HepG2 (cell line): Measurements from ENCODE around the gene SKI.

ENCODE experiments used
- AHDC1 ChIP-seq: sonication (generic); formaldehyde crosslinking; IDR thresholded peaks from 2 replicates; pipeline ENCODE4 v1.5.1; 2020; ENCODE audit warnings: mild to moderate bottlenecking, missing genetic modification reagents, borderline replicate concordance
- CCAR2 ChIP-seq: fragments of 200-400 bp; formaldehyde crosslinking; optimal IDR thresholded peaks from 2 replicates; pipeline ENCODE3; 2018; ENCODE audit warnings: low read depth, mild to moderate bottlenecking, low read length, moderate library complexity
- DMAP1 ChIP-seq: IDR thresholded peaks from 2 replicates; pipeline ENCODE4 v1.6.1; 2016
- EP300 ChIP-seq, 3 experiments: sonication (generic) in 1 of 3; formaldehyde crosslinking in 1 of 3; IDR thresholded peaks; 2 replicates each; pipeline versions ENCODE4 v1.5.1 to v1.6.1; 2011 to 2020; ENCODE audit warnings: low read depth in 2 of 3, low read length in 2 of 3, borderline replicate concordance in 1 of 3, improper control_type of control experiment in 1 of 3, mild to moderate bottlenecking in 1 of 3, missing genetic modification reagents in 1 of 3, moderate library complexity in 1 of 3
- KLF16 ChIP-seq, 2 experiments: sonication (generic) in 1 of 2; formaldehyde crosslinking in 1 of 2; IDR thresholded peaks; 2 replicates each; pipeline versions ENCODE4 v1.6.1 to v1.8.0; 2016 to 2023; ENCODE audit warnings: missing genetic modification reagents in 2 of 2, missing compliant biosample characterization in 1 of 2
- MAX ChIP-seq: IDR thresholded peaks from 2 replicates; pipeline ENCODE4 v1.6.1; 2012; ENCODE audit warnings: inconsistent platforms
- NFE2L1 ChIP-seq: sonication (generic); formaldehyde crosslinking; IDR thresholded peaks from 2 replicates; pipeline ENCODE4 v1.4.0; 2020; ENCODE audit warnings: missing genetic modification reagents, mild to moderate bottlenecking, borderline replicate concordance
- POLR2AphosphoS2 ChIP-seq: IDR thresholded peaks from 2 replicates; pipeline ENCODE4 v1.6.1; 2011; ENCODE audit warnings: low read depth, low read length, improper control_type of control experiment
- RAD21 ChIP-seq: fragments of 450-650 bp; formaldehyde crosslinking; IDR thresholded peaks from 2 replicates; pipeline ENCODE4 v1.5.0; 2020; ENCODE audit warnings: mild to moderate bottlenecking
- ZNF564 ChIP-seq: sonication (generic); formaldehyde crosslinking; IDR thresholded peaks from 2 replicates; pipeline ENCODE4 v1.8.1; 2023; ENCODE audit warnings: mild to moderate bottlenecking, missing genetic modification reagents
- ZNF704 ChIP-seq: sonication (generic); formaldehyde crosslinking; IDR thresholded peaks from 2 replicates; pipeline ENCODE4 v1.8.1; 2023; ENCODE audit warnings: mild to moderate bottlenecking, inconsistent platforms, moderate library complexity, missing genetic modification reagents, borderline replicate concordance
- ZNF737 ChIP-seq: sonication (generic); formaldehyde crosslinking; IDR thresholded peaks from 2 replicates; pipeline ENCODE4 v1.5.0; 2020; ENCODE audit warnings: missing genetic modification reagents, mild to moderate bottlenecking, borderline replicate concordance

GRCh38 chr1:2195785-2196184, 32.3 kb upstream of the SKI start:
- TF ChIP-seq EP300 (IDR thresholded peaks at IDR 0.05; ENCODE audit: low read depth in 2 of 2, low read length in 2 of 2) = no peak
- TF ChIP-seq EP300 (CRISPR knock-in tag; IDR thresholded peaks at IDR 0.05; ENCODE audit: borderline replicate concordance) = no peak
- no peak for TF ChIP-seq KLF16 (CRISPR knock-in tag; IDR thresholded peaks at IDR 0.05)
- no peak for TF ChIP-seq NFE2L1 (CRISPR knock-in tag)
- TF ChIP-seq ZNF564 (CRISPR knock-in tag) = no peak
- TF ChIP-seq MAX = no peak
- no peak for TF ChIP-seq RAD21 (CRISPR knock-in tag)
- TF ChIP-seq AHDC1 (CRISPR knock-in tag) = no peak
- TF ChIP-seq POLR2AphosphoS2 = no peak
- TF ChIP-seq ZNF704 (CRISPR knock-in tag) = no peak
- no peak for TF ChIP-seq CCAR2
- TF ChIP-seq DMAP1 = no peak
- no peak for TF ChIP-seq ZNF737 (CRISPR knock-in tag)
